ENCODE results near the gene GCNT2.
"Not testable (repeated sequence)": the region's sequence is repeated elsewhere in the genome, so short reads cannot be mapped to it uniquely, and the experiment has no call there.

Gene GCNT2

DNA sequence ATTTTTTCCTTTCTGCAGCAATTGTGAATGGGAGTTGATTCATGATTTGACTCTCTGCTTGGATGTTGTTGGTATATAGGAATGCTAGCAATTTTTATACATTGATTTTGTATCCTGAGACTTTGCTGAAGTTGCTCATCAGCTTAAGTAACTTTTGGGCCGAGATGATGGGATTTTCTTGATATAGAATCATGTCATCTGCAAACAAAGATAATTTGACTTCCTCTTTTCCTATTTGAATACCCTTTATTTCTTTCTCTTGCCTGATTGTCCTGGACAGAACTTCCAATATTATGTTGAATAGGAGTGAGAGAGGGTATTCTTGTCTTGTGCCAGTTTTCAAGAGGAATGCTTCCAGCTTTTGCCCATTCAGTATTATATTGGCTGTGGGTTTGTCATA lies 144.4 kb downstream of the GCNT2 start:
- DNase-seq = not testable (repeated sequence)

- DNase-seq = no peak
These were observed 147.2 kb downstream of the GCNT2 start for GRCh38 chr6:10668126-10668917.

DNA sequence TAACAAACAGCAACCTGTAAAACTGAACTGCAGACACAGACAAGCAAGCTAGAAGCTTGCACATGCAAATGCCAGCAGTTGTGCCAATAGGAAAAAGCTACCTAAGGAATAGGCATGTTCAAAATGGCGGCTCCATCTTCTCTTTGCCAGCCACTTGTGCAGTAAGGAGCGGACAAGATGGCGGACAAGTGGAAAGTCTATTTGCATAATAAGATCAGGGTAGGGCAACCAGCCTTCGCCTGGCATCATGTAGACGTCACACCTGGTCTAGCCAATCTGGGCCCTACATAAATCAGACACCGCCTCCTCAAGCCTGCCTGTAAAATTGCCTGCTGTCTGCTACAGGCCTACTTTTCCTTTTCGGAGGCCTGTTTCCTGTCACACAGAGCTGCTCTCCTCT lies 155.3 kb downstream of the GCNT2 start:
- no peak for DNase-seq

- DNase-seq = no peak
These were observed 157.3 kb downstream of the GCNT2 start for GRCh38 chr6:10678456-10678855.
